Panc1 (cell line): Measurements from ENCODE around the gene TACC2. TPM values are rescaled to one million over a fixed set of nuclear protein-coding genes. Genes with fewer than 3 reads are reported as not detected.

Experiments used
- ATAC-seq: fragments of 200-7000 bp; cut with Tn5 transposase; 2 replicates; pipeline ENCODE4 v1.9.1; 2020; ENCODE audit warnings: mild to moderate bottlenecking, moderate library complexity
- BruUV-seq: library from RNA; stranded (reverse); fragments of 400-500 nt; replicated peaks from 2 replicates; lab custom pipeline; 2021; lab: Mats Ljungman, UMichigan
- CTCF ChIA-PET: fragments of 300-600 bp; sonication (Branson Sonifier 250); formaldehyde crosslinking; loops from one replicate; lab custom pipeline; 2022; ENCODE audit warnings: antibody characterized with exemption; lab: Charles Lee
- POLR2A ChIA-PET: fragments of 300-600 bp; sonication (Branson Sonifier 250); formaldehyde crosslinking; loops from one replicate; lab custom pipeline; 2022; ENCODE audit warnings: antibody characterized with exemption; lab: Charles Lee
- DNase-seq: peaks from one replicate; pipeline ENCODE4 v3.0.0-alpha.2; 2010; ENCODE audit warnings: low read depth, low spot score
- H3K27ac ChIP-seq: 2 replicates; pipeline ENCODE4 v1.5.1; 2011; ENCODE audit warnings: mild to moderate bottlenecking, low read length, inconsistent platforms
- H3K27me3 ChIP-seq: fragments of 200-500 bp; sonication (Bioruptor generic); 2 replicates; pipeline ENCODE4 v1.6.0; 2014; ENCODE audit warnings: low read length, inconsistent platforms; ENCODE audit not compliant: control insufficient read depth, insufficient read depth
- H3K36me3 ChIP-seq: fragments of 200-500 bp; sonication (Bioruptor generic); 2 replicates; pipeline ENCODE4 v1.5.1; 2014; ENCODE audit warnings: inconsistent platforms, mild to moderate bottlenecking, low read length, moderate library complexity; ENCODE audit not compliant: control insufficient read depth, insufficient read depth
- H3K4me1 ChIP-seq: 2 replicates; pipeline ENCODE4 v1.5.1; 2011; ENCODE audit warnings: inconsistent platforms, mild to moderate bottlenecking, low read length, moderate library complexity; ENCODE audit not compliant: control insufficient read depth, insufficient read depth
- H3K4me3 ChIP-seq, 2 experiments: 2 replicates each; pipeline ENCODE4 v1.5.1; 2011 to 2012; ENCODE audit warnings: low read depth in 2 of 2, low read length in 2 of 2, mild to moderate bottlenecking in 2 of 2, inconsistent platforms in 1 of 2, moderate library complexity in 1 of 2
- H3K9me3 ChIP-seq: fragments of 200-500 bp; sonication (Bioruptor generic); 2 replicates; pipeline ENCODE4 v1.5.1; 2014; ENCODE audit warnings: low read depth, mild to moderate bottlenecking, inconsistent platforms, low read length, moderate library complexity; ENCODE audit not compliant: control insufficient read depth, insufficient read depth
- CTCF ChIP-seq: fragments of 450-650 bp; IDR thresholded peaks from 2 replicates; pipeline ENCODE4 v1.5.1; 2017; ENCODE audit warnings: mild to moderate bottlenecking
- POLR2AphosphoS5 ChIP-seq: IDR thresholded peaks from 2 replicates; pipeline ENCODE4 v1.6.1; 2012; ENCODE audit warnings: mild to moderate bottlenecking, low read depth, low read length, moderate library complexity
- REST ChIP-seq, 2 experiments: IDR thresholded peaks; 2 replicates each; pipeline ENCODE4 v1.6.1; 2011 to 2012; ENCODE audit warnings: low read depth in 2 of 2, control low read depth in 1 of 2, low read length in 1 of 2, mild to moderate bottlenecking in 1 of 2, moderate library complexity in 1 of 2; ENCODE audit not compliant: insufficient read depth in 1 of 2
- SIN3A ChIP-seq: IDR thresholded peaks from 2 replicates; pipeline ENCODE4 v1.6.1; 2012; ENCODE audit warnings: low read depth, mild to moderate bottlenecking, low read length, moderate library complexity, borderline replicate concordance; ENCODE audit not compliant: insufficient read depth
- TCF7L2 ChIP-seq: IDR thresholded peaks from 2 replicates; pipeline ENCODE4 v1.6.1; 2011; ENCODE audit warnings: mild to moderate bottlenecking, low read depth, low read length, inconsistent platforms
- in situ Hi-C: cut with HindIII; loops from 2 replicates; pipeline ENCODE4 v1.10.0; 2016; ENCODE audit warnings: low sequenced_read_pairs, low pct_unique_long_range_greater_than_20kb
- intact Hi-C: fragments of 100-400 bp; cut with micrococcal nuclease; formaldehyde crosslinking; loops from one replicate; pipeline ENCODE4 v1.10.0; 2022; ENCODE audit not compliant: unreplicated experiment
- total RNA-seq: library from RNA; stranded (reverse); gene quantifications from one replicate; pipeline ENCODE4 v1.2.1, GENCODE V29; 2021; ENCODE audit not compliant: unreplicated experiment

TACC2 gene
- total RNA-seq, 1 experiment from 2014 or later, result 133 TPM

GRCh38 chr10:122239578-122240257, 250.8 kb downstream of the TACC2 start:
- BruUV-seq, result no TSS peak
- in situ Hi-C loops, result no loop called here

GRCh38 chr10:122240401-122240800, 251.4 kb downstream of the TACC2 start:
- ChIA-PET POLR2A (no interaction called here), CTCF (no interaction called here)
- H3K27ac ChIP-seq, result no peak overlapping the region
- peaks cover 14% of the 10 kb centered on the region for H3K36me3 ChIP-seq
- no peak for TF ChIP-seq CTCF
- no peak for TF ChIP-seq TCF7L2
- no peak for TF ChIP-seq SIN3A
- no peak for TF ChIP-seq REST (IDR thresholded peaks at IDR 0.05; ENCODE audit: insufficient read depth in 1 of 2, low read depth in 2 of 2, low read length in 1 of 2)
- ATAC-seq (no peak; the same call in 1 of the 2 replicates), DNase-seq (no peak)
- BruUV-seq, result no TSS peak
- in situ Hi-C loops, result no loop called here
- intact Hi-C loops, result no loop called here
- H3K4me3 ChIP-seq, result no peak overlapping the region
- no peaks in the 10 kb centered on the region for H3K4me1 ChIP-seq
- no peaks in the 10 kb centered on the region for H3K9me3 ChIP-seq
- no peaks in the 10 kb centered on the region for H3K27me3 ChIP-seq

More at GRCh38 chr10:122239578-122240257, 250.8 kb downstream of the TACC2 start:
- intact Hi-C loops, result no loop called here
- CTCF ChIA-PET, result no interaction called here
- no peak for ATAC-seq
- no peak for DNase-seq
- Histone ChIP-seq H3K4me1 (no peaks in the 10 kb centered on the region), H3K4me3 (no peak overlapping the region), H3K36me3 (peaks cover 14% of the 10 kb centered on the region), H3K27me3 (no peaks in the 10 kb centered on the region), H3K9me3 (no peaks in the 10 kb centered on the region), H3K27ac (no peak overlapping the region)
- TF ChIP-seq REST (IDR thresholded peaks at IDR 0.05; ENCODE audit: insufficient read depth in 1 of 2, low read depth in 2 of 2, low read length in 1 of 2) (no peak), CTCF (no peak), SIN3A (no peak), TCF7L2 (no peak), POLR2AphosphoS5 (no peak)
- POLR2A ChIA-PET, result no interaction called here
